HG03354 (cell line): ENCODE data around the gene TCP11.

Experiments
- ATAC-seq: cut with Tn5 transposase; IDR thresholded peaks from one replicate; pipeline ENCODE4 v1.9.1; 2021; ENCODE audit warnings: mild to moderate bottlenecking; ENCODE audit not compliant: unreplicated experiment, poor library complexity, severe bottlenecking

Gene TCP11

GRCh38 chr6:35068644-35069043 is 72.5 kb downstream of the TCP11 start:
- ATAC-seq, result no peak

GRCh38 chr6:35068206-35068605 is 72.9 kb downstream of the TCP11 start:
- ATAC-seq, result no peak
